ENCODE data around the gene MCCC1. TPM values are rescaled to one million over a fixed set of nuclear protein-coding genes. Genes with fewer than 3 reads are reported as not detected.

Gene MCCC1
- total and polyA plus RNA-seq, 2 of the 13 experiments (the other 11 are each of a cell fraction or from before 2014, with no cell fraction given): 11.7 to 30.1 TPM

- TF ChIP-seq ZBTB3 (CRISPR knock-in tag; IDR thresholded peaks at IDR 0.05; ENCODE audit: borderline replicate concordance, low read depth): no peak
- TF ChIP-seq PAWR (CRISPR knock-in tag; IDR thresholded peaks at IDR 0.05; ENCODE audit: borderline replicate concordance): no peak
- no peak for TF ChIP-seq ZNF562 (CRISPR knock-in tag; IDR thresholded peaks at IDR 0.05; ENCODE audit: borderline replicate concordance)
- TF ChIP-seq ZFP37 (CRISPR knock-in tag; IDR thresholded peaks at IDR 0.05; ENCODE audit: borderline replicate concordance): no peak
- TF ChIP-seq ZNF205 (CRISPR knock-in tag; IDR thresholded peaks at IDR 0.05): no peak
- no peak for TF ChIP-seq SRSF9 (IDR thresholded peaks at IDR 0.05; ENCODE audit: borderline replicate concordance, insufficient read depth, low read depth, low read length, poor library complexity, severe bottlenecking)
Measured at GRCh38 chr3:183032880-183033555, 66.3 kb downstream of the MCCC1 start (continued).

DNA sequence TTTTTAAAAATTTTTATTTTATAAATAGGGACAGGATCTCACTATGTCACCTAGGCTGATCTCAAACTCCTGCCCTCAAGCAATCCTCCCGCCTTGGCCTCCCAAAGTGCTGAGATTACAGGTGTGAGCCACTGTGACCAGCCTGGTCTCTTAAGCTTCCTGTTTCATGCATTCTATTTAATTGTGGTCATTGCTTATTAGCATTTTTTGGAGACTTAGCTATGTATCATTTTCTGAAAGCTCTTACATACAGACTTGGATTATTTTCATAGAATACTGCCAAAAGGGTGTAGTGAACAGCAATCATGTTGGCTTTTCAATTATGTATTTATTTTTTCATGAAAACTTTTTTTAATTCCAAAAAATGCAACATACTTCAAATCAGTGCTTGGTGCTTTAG is 67.5 kb downstream of the MCCC1 start:
- FAIRE-seq: no peak
- in situ Hi-C loops (cut with HindIII; ENCODE audit: extremely low pct_ligation_motif_present, low pct_unique_long_range_greater_than_20kb) (no loop called here), intact Hi-C loops (cut with micrococcal nuclease; ENCODE audit: unreplicated experiment) (no loop called here)
- no peak overlapping the region for H3K9ac ChIP-seq (ENCODE audit: insufficient read depth, low read depth, low read length)
- POLR2A ChIA-PET: no interaction called here
- H2AFZ ChIP-seq (ENCODE audit: low read length): no peak overlapping the region
- H3K4me3 ChIP-seq (replicated peaks in 1 of 3; ENCODE audit: insufficient read depth in 1 of 3, low read depth in 2 of 3, low read length in 3 of 3): no peak overlapping the region
- 97% methylated on average over 1 of the region's 1 CpG for WGBS (ENCODE audit: low lambda C conversion rate)
- H3K36me3 ChIP-seq (replicated peaks in 1 of 2; ENCODE audit: control insufficient read depth in 1 of 2, insufficient read depth in 2 of 2, low read length in 2 of 2): peaks cover 8 to 31% of the 10 kb centered on the region in 2 experiments; a peak in 4 of 5 replicates
- H3K4me2 ChIP-seq (ENCODE audit: low read depth, low read length): no peak overlapping the region
- ATAC-seq: no peak
- no peaks in the 10 kb centered on the region for H3K79me2 ChIP-seq (ENCODE audit: insufficient read depth, low read length)
- no peaks in the 10 kb centered on the region for H3K27me3 ChIP-seq (ENCODE audit: control insufficient read depth in 1 of 2, insufficient read depth in 2 of 2, low read length in 2 of 2)
- CTCF ChIA-PET (ENCODE audit: low intra/inter-chr PET ratio, low total read pairs): no interaction called here
- DNase-seq (ENCODE audit: low spot score): no peak
- H3K9me3 ChIP-seq (ENCODE audit: low read length): no peaks in the 10 kb centered on the region
- H4K20me1 ChIP-seq (ENCODE audit: insufficient read depth, low read length): no peaks in the 10 kb centered on the region
- no peak overlapping the region for H3K27ac ChIP-seq (ENCODE audit: extremely low read length, insufficient read depth, low read length)
- BruUV-seq (replicated peaks): no TSS peak
- no peaks in the 10 kb centered on the region for H3K4me1 ChIP-seq (ENCODE audit: insufficient read depth, low read length)
- no peak for TF ChIP-seq RCOR2 (CRISPR knock-in tag; IDR thresholded peaks at IDR 0.05)
- TF ChIP-seq ZNF121 (CRISPR knock-in tag; IDR thresholded peaks at IDR 0.05): no peak
- no peak for TF ChIP-seq STAT5B (CRISPR knock-in tag; IDR thresholded peaks at IDR 0.05)
- TF ChIP-seq ZBTB2 (CRISPR knock-in tag; IDR thresholded peaks at IDR 0.05; ENCODE audit: low read depth): no peak
- TF ChIP-seq ZNF335 (CRISPR knock-in tag; IDR thresholded peaks at IDR 0.05): no peak
- TF ChIP-seq KDM5A (IDR thresholded peaks at IDR 0.05; ENCODE audit: borderline replicate concordance, low read length): no peak
- TF ChIP-seq PAX8 (CRISPR knock-in tag; IDR thresholded peaks at IDR 0.05; ENCODE audit: borderline replicate concordance): no peak
- TF ChIP-seq YEATS4 (CRISPR knock-in tag; IDR thresholded peaks at IDR 0.05; ENCODE audit: borderline replicate concordance): no peak
- TF ChIP-seq SNAPC4 (CRISPR knock-in tag; IDR thresholded peaks at IDR 0.05): no peak

Data from HepG2 (cell line).